ENCODE measurements around the gene ZSWIM6.

ZSWIM6 gene

DNA sequence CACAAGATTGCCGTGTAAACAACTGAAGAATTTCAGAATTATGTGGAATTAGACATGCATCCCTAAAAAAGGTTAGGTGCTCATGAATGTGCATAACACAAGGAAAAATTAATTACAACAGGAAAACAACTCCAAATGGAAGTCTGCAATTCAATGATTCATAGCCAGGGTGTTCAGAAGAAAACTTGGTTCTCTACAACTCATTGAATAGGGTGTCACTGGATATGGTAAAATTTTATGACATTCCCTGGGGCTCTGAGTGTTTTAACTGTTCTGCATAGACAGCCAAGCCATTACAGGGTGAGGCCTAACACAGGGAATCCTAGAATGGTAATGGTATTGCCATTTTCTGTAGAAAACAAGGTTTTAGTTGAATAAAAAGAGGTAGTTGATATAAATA is 24.4 kb upstream of the ZSWIM6 start:
- DNase-seq: no peak

- DNase-seq: no peak
Measured at GRCh38 chr5:61308712-61309111, 23.3 kb upstream of the ZSWIM6 start.

DNA sequence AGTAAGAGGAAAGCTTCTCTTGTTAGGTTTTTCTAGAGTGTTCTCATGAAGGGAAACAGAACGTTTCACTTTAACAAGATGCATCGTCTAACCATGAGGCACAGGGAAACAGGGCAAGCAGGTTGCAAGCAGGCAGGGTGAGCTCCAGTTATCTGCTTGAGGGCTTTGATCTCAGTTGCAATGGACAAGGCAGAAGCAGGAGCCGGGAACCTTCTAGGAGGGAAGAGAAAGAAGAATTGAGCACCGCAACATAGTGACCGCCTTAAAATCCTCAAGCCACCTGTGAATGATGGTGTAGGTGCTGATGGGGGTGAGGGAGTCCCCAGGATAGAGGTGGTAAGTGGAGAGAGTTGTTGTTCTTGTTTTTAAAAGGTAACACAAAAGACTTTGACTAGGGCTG is 22.9 kb upstream of the ZSWIM6 start:
- DNase-seq: no peak

- no peak for DNase-seq
Measured at GRCh38 chr5:61311056-61311610, 20.9 kb upstream of the ZSWIM6 start.

DNA sequence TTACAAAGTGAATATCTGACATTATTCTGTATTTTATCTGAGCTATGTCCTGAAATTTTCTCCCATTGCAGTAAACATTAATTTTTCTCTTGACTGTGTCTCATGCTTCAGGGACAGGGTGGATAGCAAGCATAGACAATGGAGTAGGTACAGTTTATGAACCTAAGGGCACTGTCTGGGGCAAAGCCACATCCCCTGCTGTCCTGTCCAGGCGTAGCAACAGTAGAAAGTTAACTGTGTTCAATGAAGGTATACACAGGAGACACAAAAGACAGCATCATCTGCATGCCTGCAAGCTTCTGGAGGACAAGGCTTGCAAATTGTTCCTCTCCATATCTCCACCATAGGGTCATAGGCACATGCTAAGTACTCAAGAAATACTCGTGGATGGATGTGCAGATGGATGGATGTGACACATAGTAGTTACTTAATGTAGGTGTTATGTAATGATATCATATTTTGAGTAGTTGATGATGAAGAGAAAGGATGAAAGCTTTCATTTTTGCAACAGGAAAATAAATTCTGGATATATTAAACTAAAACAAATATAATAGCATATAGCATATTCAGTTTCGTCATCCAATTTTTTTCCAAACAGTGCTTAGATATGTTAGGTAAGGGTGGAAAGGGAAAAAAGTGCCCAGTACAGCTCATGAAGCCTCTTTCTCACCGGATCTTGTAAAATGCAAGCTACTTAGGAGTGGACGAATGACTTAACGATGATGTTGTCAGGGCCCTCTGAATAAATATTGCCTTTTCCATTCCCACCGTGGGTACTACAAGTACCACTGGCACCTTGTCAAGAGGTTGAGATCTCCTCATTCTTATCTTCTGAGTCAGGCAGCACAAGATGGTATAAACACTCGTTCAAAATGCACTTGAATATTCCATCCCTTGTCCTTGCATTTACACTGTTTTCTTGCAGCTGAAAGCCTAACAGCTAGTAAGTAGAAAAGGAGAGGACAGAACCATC is 19.9 kb upstream of the ZSWIM6 start:
- no peak for DNase-seq

DNA sequence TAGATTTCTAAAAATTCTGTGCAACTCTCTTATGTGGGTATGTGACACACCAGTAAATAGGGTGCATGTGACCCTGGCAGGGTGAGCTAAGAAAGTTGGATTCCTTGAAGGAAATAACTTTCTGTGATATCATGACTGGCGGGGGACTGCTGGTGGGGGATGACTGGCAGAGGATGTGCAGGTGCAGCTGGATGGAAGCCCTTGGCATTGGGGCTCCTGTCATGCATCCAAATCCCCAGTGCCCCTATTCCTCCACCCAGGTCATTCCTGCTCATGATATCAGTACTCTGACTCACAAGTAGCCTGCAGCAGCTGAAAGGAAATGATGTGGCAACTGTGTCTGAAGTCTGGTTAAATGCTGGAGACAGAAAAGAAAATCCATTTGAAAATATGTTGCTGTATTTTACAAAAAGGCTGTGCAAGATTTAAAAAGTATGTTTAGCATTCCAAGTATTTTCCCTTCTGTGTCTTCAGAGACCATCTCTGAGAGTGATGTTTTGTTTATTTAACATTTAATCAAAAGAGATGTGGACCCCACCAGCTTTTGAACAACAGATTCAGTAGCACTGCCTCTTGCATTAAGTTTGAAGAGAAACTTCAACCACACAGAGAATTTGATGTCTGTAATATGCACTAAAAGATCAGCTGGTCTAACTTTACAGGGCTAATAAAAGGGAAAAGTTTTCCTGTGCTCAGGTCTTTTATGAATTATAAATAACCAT is 17.9 kb upstream of the ZSWIM6 start:
- DNase-seq: no peak

GRCh38 chr5:61318376-61318775 is 13.7 kb upstream of the ZSWIM6 start:
- DNase-seq: no peak

- peak; percentile 50 for DNase-seq
Measured at GRCh38 chr5:61319388-61320146, 12.5 kb upstream of the ZSWIM6 start.

GRCh38 chr5:61320860-61321259 is 11.2 kb upstream of the ZSWIM6 start:
- no peak for DNase-seq

- no peak for DNase-seq
Measured at GRCh38 chr5:61321669-61322068, 10.4 kb upstream of the ZSWIM6 start.

DNA sequence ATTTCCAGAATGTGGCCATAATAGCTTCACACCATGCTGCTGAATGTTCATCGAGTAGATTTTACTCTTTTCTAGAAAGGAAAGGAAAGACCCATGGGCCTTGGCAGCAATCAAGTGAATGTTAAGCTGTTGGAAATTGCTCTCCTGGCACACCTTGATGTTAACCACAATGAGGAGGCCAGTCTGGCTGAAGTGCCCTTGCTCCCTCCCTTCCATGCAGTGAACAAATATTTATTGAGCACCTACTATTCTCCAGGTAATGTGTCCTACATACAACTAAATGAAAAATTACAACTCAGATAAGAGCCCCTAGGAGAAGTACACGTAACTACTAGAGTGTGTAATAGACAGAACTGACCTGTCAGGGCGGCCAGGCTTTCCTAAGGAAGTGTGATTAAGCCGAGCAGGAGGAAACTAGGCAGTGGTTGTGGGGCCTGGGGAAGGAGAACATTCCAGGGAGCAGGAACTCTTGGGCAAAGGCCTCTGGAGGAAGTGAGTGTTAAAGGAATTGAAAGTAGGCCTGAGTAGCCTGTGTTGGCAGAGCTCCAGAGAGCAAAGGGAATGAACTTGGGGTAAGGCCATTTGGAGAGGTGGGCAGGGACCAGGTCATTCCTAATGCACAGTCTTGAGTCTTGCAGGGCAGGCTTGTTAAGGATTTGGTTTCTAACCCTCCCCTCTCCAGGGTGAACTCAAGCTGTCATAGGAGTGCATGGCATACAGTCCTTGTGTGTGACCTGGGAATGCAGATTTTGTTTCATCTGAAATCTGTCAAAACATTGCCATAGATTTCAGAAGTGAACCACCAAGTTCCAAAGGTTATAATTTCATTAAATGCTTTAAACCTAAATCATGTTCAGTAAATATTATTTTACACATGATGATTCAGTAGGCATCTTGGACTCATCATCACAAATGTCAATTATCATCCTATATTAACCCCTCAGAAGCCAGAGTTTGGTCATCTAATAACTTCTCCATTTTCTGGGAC is 9.0 kb upstream of the ZSWIM6 start:
- DNase-seq: no peak

- no peak for DNase-seq
Measured at GRCh38 chr5:61327760-61328753, 4.0 kb upstream of the ZSWIM6 start.

- no peak for DNase-seq
Measured at GRCh38 chr5:61328791-61329549, 3.1 kb upstream of the ZSWIM6 start.

- no peak for DNase-seq
Measured at GRCh38 chr5:61329550-61330128, 2.4 kb upstream of the ZSWIM6 start.

- DNase-seq: peak; percentile 62
Measured at GRCh38 chr5:61330341-61330844, 1.7 kb upstream of the ZSWIM6 start.

GRCh38 chr5:61330845-61331406 is 1.1 kb upstream of the ZSWIM6 start:
- peak; percentile 14 for DNase-seq

- DNase-seq: no peak
Measured at GRCh38 chr5:61332358-61332749, 296 bp downstream of the ZSWIM6 start.

DNA sequence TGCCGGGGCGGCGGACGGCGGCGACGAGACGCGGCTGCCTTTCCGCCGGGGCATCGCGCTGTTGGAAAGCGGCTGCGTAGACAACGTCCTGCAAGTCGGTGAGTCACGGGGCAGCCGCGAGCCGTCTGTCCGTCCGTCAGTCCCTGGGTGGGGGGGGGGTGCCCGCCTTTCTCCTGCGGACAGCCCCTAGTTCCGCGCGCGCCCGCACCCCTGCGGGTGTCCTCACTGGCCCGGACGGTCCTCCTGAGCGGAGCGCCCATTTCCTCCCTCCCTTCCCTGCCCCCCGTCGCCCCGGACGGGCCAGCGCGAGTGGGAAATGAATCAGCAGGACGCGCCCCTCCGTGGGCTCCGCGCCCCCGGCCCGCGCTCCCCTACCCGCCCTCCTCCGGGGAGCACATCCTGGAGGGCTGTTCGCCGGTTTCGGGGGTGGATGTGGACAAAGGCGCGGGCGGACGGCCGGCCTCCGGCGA is 828 bp downstream of the ZSWIM6 start:
- DNase-seq: no peak
